ENCODE results near the gene AGMO. TPM values are rescaled to one million over a fixed set of nuclear protein-coding genes. Genes with fewer than 3 reads are reported as not detected.

Gene AGMO
- total RNA-seq, 6 experiments from 2014 or later: 20.8 to 58.9 (median 33.7) TPM

DNA sequence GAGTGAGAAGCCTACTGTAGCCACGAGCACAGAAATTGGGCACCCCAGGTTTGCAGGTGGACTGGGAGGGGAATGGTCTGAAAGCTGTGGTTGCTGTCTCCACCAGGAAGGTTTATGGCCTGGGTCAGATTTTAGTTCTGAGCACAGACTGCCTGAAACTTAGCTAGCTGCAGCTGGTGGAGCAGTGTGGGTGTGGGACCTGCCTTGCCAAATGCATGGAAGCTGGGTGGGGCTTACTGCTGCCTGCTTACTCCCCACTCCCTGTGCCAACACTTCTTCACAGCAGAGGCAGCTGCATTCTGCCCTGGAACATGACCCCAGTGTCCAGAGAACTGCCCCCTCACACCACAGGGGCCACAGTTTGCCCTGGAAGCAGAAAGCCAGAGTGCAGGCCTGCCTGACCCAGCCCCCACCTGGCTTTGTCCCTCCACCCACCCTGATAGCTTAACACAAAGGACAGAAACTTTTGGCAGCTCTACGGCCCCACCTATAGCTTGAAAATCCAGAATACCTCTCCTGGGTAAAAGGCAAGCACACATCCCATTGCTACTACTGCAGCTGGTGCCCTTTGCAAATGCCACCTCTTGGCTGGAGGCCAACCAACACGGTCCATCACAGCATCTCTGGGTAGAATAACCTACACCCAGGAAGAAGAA is 281.6 kb downstream of the AGMO start:
- ATAC-seq (peak; percentile 21 to 25 (median 22)), DNase-seq (no peak)
- H3K27me3 ChIP-seq: no peaks in the 10 kb centered on the region
- H3K4me3 ChIP-seq: no peak overlapping the region
- no peaks in the 10 kb centered on the region for H3K36me3 ChIP-seq
- WGBS (ENCODE audit: insufficient coverage, low coverage, low lambda C conversion rate, missing lambda C conversion rate): 86% methylated on average over 1 of the region's 3 CpGs
- no peak for TF ChIP-seq POLR2A (IDR thresholded peaks at IDR 0.05)
- TF ChIP-seq, protein P1, sequence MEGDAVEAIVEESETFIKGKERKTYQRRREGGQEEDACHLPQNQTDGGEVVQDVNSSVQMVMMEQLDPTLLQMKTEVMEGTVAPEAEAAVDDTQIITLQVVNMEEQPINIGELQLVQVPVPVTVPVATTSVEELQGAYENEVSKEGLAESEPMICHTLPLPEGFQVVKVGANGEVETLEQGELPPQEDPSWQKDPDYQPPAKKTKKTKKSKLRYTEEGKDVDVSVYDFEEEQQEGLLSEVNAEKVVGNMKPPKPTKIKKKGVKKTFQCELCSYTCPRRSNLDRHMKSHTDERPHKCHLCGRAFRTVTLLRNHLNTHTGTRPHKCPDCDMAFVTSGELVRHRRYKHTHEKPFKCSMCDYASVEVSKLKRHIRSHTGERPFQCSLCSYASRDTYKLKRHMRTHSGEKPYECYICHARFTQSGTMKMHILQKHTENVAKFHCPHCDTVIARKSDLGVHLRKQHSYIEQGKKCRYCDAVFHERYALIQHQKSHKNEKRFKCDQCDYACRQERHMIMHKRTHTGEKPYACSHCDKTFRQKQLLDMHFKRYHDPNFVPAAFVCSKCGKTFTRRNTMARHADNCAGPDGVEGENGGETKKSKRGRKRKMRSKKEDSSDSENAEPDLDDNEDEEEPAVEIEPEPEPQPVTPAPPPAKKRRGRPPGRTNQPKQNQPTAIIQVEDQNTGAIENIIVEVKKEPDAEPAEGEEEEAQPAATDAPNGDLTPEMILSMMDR (IDR thresholded peaks at IDR 0.05): no peak
- H3K4me1 ChIP-seq: no peaks in the 10 kb centered on the region
- intact Hi-C loops (cut with DNase I): no loop called here
- H3K9me3 ChIP-seq: no peaks in the 10 kb centered on the region
- H3K27ac ChIP-seq: no peak overlapping the region

DNA sequence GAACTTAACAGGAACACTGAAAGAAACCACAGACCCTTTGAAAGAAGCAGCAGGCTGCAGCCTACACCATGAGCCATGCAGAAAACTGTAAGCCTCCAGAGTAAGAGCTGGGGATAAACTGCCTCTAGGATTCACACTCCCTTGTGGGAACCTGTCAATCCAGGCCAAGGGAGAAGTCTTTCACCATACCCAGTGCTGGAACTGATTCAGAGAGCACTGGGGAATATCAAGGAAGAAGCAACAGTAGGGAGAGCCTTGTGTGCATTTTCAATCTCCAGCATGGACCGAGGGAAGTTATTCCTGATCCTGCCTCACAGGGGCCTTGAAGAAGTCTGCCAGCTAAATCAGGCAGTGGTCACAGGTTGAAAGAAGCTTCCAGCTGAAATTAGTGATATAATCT is 282.2 kb downstream of the AGMO start:
- no peak overlapping the region for H3K4me3 ChIP-seq
- DNase-seq: no peak
- H3K27me3 ChIP-seq: no peaks in the 10 kb centered on the region
- no peak overlapping the region for H3K27ac ChIP-seq
- ATAC-seq: no peak
- intact Hi-C loops (cut with DNase I): no loop called here
- 63% methylated on average over 1 of the region's 1 CpG for WGBS (ENCODE audit: insufficient coverage, low coverage, low lambda C conversion rate, missing lambda C conversion rate)
- no peaks in the 10 kb centered on the region for H3K9me3 ChIP-seq
- H3K36me3 ChIP-seq: no peaks in the 10 kb centered on the region
- H3K4me1 ChIP-seq: no peaks in the 10 kb centered on the region
- TF ChIP-seq POLR2A (IDR thresholded peaks at IDR 0.05): no peak

DNA sequence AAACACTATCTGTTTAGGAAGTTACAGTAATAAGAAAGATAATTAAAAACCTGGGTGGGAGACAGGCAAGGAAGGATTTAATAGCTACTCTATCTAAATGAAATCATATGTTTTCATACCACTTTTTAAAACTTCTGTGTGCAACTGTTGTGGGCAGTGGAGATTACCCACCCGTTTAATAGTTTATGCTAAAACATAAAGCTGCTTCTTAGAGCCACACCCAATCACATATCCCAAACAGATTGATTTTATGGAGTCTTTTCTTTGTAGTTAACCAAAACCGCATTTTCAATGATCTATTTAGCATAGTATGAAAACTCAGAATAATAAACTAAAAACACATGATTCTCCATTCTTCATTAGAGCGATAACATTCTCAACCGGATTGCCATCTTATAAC is 304.1 kb downstream of the AGMO start:
- TF ChIP-seq, protein P1 (IDR thresholded peaks at IDR 0.05): no peak
- no peak for ATAC-seq
- 89% methylated on average over 4 of the region's 4 CpGs for WGBS (ENCODE audit: insufficient coverage, low coverage, low lambda C conversion rate, missing lambda C conversion rate)
- no peaks in the 10 kb centered on the region for H3K27me3 ChIP-seq
- intact Hi-C loops (cut with DNase I): no loop called here
- no peak for DNase-seq
- no peaks in the 10 kb centered on the region for H3K9me3 ChIP-seq
- H3K27ac ChIP-seq: no peak overlapping the region
- no peaks in the 10 kb centered on the region for H3K4me1 ChIP-seq
- H3K4me3 ChIP-seq: no peak overlapping the region
- H3K36me3 ChIP-seq: no peaks in the 10 kb centered on the region

DNA sequence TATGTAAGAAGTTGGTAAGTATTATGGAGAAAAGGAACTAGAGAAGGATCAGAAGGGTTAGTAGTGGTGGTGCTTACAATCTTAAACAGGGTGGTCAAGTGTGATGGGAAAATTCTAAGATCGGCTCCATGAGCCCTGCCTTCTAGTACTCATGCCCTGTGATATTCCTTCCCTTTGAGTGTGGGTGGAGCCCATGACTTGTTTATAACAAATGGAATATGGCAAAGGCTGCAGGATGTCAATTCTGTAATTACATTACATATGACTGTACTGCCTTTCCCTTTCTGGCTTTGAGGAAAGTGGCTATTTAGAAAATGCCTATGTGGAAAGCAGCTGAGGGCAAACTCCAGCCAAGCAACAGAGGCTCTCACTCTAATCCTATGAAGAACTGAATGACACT is 309.6 kb downstream of the AGMO start:
- WGBS (ENCODE audit: insufficient coverage, low coverage, low lambda C conversion rate, missing lambda C conversion rate): 83% methylated on average over 1 of the region's 1 CpG

DNA sequence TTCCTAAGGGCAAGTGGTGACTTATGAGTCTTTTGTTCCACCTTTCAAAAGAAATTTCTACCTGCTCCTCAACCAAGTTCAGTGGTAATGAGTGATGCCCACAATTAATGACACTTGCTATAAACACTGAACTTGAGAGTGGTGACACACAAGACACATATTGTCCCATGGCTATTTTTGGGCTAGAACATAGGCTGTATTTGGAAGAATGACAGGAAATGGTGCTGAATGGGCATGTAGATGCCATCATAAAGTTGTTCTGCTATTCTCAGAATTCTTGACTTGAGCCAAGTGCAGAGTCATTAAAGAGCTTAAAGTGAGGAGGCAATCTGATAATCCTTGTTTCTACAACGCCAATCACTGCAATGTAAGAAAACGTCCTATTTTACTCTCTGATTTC is 313.3 kb downstream of the AGMO start:
- 77% methylated on average over 2 of the region's 2 CpGs for WGBS (ENCODE audit: insufficient coverage, low coverage, low lambda C conversion rate, missing lambda C conversion rate)
- DNase-seq: no peak
- no peak overlapping the region for H3K4me3 ChIP-seq
- no peaks in the 10 kb centered on the region for H3K36me3 ChIP-seq
- TF ChIP-seq, protein P1 (IDR thresholded peaks at IDR 0.05): no peak
- TF ChIP-seq POLR2A (IDR thresholded peaks at IDR 0.05): no peak
- H3K27ac ChIP-seq: no peak overlapping the region
- intact Hi-C loops (cut with DNase I): no loop called here
- ATAC-seq: no peak
- H3K9me3 ChIP-seq: no peaks in the 10 kb centered on the region
- H3K27me3 ChIP-seq: no peaks in the 10 kb centered on the region
- H3K4me1 ChIP-seq: no peaks in the 10 kb centered on the region

More for the DNA sequence above, 309.6 kb downstream of the AGMO start:
- DNase-seq: no peak
- no peak overlapping the region for H3K27ac ChIP-seq
- no peak for ATAC-seq
- no peaks in the 10 kb centered on the region for H3K4me1 ChIP-seq
- intact Hi-C loops (cut with DNase I): no loop called here
- no peak for TF ChIP-seq POLR2A (IDR thresholded peaks at IDR 0.05)
- TF ChIP-seq, protein P1 (IDR thresholded peaks at IDR 0.05): no peak
- H3K9me3 ChIP-seq: no peaks in the 10 kb centered on the region
- no peaks in the 10 kb centered on the region for H3K27me3 ChIP-seq
- H3K36me3 ChIP-seq: no peaks in the 10 kb centered on the region
- H3K4me3 ChIP-seq: no peak overlapping the region

All from right lobe of liver (tissue), 6 donors.